SU-DHL-6 (cell line): ENCODE results near the gene STAT1.
A peak's percentile ranks its signal among the peaks of the same experiment; 100 is the strongest.

ENCODE experiments used
- H2AFZ ChIP-seq: fragments of 200-600 bp; sonication (generic); 2 replicates; pipeline ENCODE4 v1.6.1; 2014; ENCODE audit warnings: low read depth, mild to moderate bottlenecking, moderate library complexity, mixed read lengths, antibody characterized with exemption, low read length; ENCODE audit not compliant: severe bottlenecking
- H3F3A ChIP-seq: fragments of 200-600 bp; shearing (Covaris generic); 2 replicates; pipeline ENCODE4 v1.6.0; 2016; ENCODE audit warnings: antibody characterized with exemption, mild to moderate bottlenecking; ENCODE audit not compliant: insufficient read depth
- H3K27ac ChIP-seq: fragments of 200-600 bp; sonication (generic); 2 replicates; pipeline ENCODE4 v1.5.1; 2016; ENCODE audit warnings: low read depth, mild to moderate bottlenecking, low read length, moderate library complexity, mixed read lengths
- H3K27me3 ChIP-seq: fragments of 200-600 bp; sonication (generic), shearing (Covaris generic); 2 replicates; pipeline ENCODE4 v1.6.0; 2014; ENCODE audit warnings: mild to moderate bottlenecking, low read length
- H3K36me3 ChIP-seq: fragments of 200-600 bp; sonication (generic); 2 replicates; pipeline ENCODE4 v1.6.1; 2014; ENCODE audit warnings: mild to moderate bottlenecking, low read length, mixed read lengths
- H3K4me2 ChIP-seq: fragments of 300-600, 200-600 bp; shearing (Covaris generic), sonication (generic); 2 replicates; pipeline ENCODE4 v1.6.0; 2014; ENCODE audit warnings: low read length, low read depth, mild to moderate bottlenecking; ENCODE audit not compliant: poor library complexity, severe bottlenecking
- H3K4me3 ChIP-seq: fragments of 200-600 bp; sonication (generic); 2 replicates; pipeline ENCODE4 v1.5.1; 2014; ENCODE audit warnings: antibody characterized with exemption, low read length, mild to moderate bottlenecking, mixed read lengths; ENCODE audit not compliant: insufficient read depth, poor library complexity, severe bottlenecking
- H3K79me2 ChIP-seq: fragments of 200-600 bp; sonication (generic); 2 replicates; pipeline ENCODE4 v1.6.1; 2014; ENCODE audit warnings: mild to moderate bottlenecking, low read length, moderate library complexity; ENCODE audit not compliant: insufficient read depth
- H3K9ac ChIP-seq: fragments of 200-600 bp; sonication (generic); 2 replicates; pipeline ENCODE4 v1.7.0; 2014; ENCODE audit warnings: mild to moderate bottlenecking, low read length
- H3K9me2 ChIP-seq: fragments of 200-600 bp; sonication (generic); replicated peaks from 2 replicates; pipeline ENCODE4 v1.6.1; 2014; ENCODE audit warnings: low read length; ENCODE audit not compliant: insufficient read depth
- H3K9me3 ChIP-seq: fragments of 200-600 bp; sonication (generic); 2 replicates; pipeline ENCODE4 v1.6.1; 2014; ENCODE audit warnings: low read length, mixed read lengths; ENCODE audit not compliant: insufficient read depth
- H4K20me1 ChIP-seq: fragments of 200-600 bp; sonication (generic); 2 replicates; pipeline ENCODE4 v1.6.1; 2014; ENCODE audit warnings: low read depth, mild to moderate bottlenecking, antibody characterized with exemption, low read length, moderate library complexity, mixed read lengths
- CTCF ChIP-seq: fragments of 200-600 bp; sonication (generic); IDR thresholded peaks from one replicate; pipeline ENCODE4 v1.5.1; 2017; ENCODE audit warnings: antibody characterized with exemption, mild to moderate bottlenecking, low read length, moderate library complexity; ENCODE audit not compliant: insufficient read depth, poor library complexity, severe bottlenecking
- EZH2phosphoT487 ChIP-seq: fragments of 200-600 bp; sonication (generic), shearing (Covaris generic); conservative IDR thresholded peaks from 2 replicates; pipeline ENCODE4 v1.6.1; 2018; ENCODE audit warnings: mild to moderate bottlenecking, antibody characterized with exemption, low read length, moderate library complexity, mixed read lengths

STAT1 gene

GRCh38 chr2:191012845-191013681 lies 908 bp downstream of the STAT1 start:
- H3K27ac ChIP-seq: no peak overlapping the region
- H2AFZ ChIP-seq: peak overlapping the region; percentile 88

GRCh38 chr2:191012346-191012745 lies 1.6 kb downstream of the STAT1 start:
- H3K27ac ChIP-seq: no peak overlapping the region
- H3K9ac ChIP-seq: no peak overlapping the region
- H3K36me3 ChIP-seq: peaks cover 11% of the 10 kb centered on the region; the same call in 1 of the 2 replicates
- H3K9me2 ChIP-seq: no peaks in the 10 kb centered on the region
- H2AFZ ChIP-seq: no peak overlapping the region
- H3K79me2 ChIP-seq: peaks cover 12% of the 10 kb centered on the region; the same call in 1 of the 2 replicates
- H3K27me3 ChIP-seq: no peaks in the 10 kb centered on the region
- H3K9me3 ChIP-seq: no peaks in the 10 kb centered on the region
- peak overlapping the region; percentile 95 for H3K4me2 ChIP-seq
- no peak overlapping the region for H3K4me3 ChIP-seq
- H4K20me1 ChIP-seq: no peaks in the 10 kb centered on the region
- no peak for TF ChIP-seq CTCF
- TF ChIP-seq EZH2phosphoT487: no peak
- no peaks in the 10 kb centered on the region for H3F3A ChIP-seq

More at GRCh38 chr2:191012845-191013681, 908 bp downstream of the STAT1 start:
- TF ChIP-seq CTCF (no peak), EZH2phosphoT487 (no peak)
- Histone ChIP-seq H3K36me3 (peaks cover 9% of the 10 kb centered on the region; the same call in 1 of the 2 replicates), H4K20me1 (no peaks in the 10 kb centered on the region), H3K9ac (peak overlapping the region; percentile 83), H3K79me2 (peaks cover 12% of the 10 kb centered on the region; the same call in 1 of the 2 replicates), H3K9me3 (no peaks in the 10 kb centered on the region), H3F3A (no peaks in the 10 kb centered on the region), H3K27me3 (no peaks in the 10 kb centered on the region), H3K4me2 (peak overlapping the region; percentile 95), H3K4me3 (peak overlapping the region; percentile 80), H3K9me2 (no peaks in the 10 kb centered on the region)

GRCh38 chr2:191010887-191011885 lies 2.8 kb downstream of the STAT1 start:
- Histone ChIP-seq H3K4me3 (no peak overlapping the region), H3K9me2 (no peaks in the 10 kb centered on the region), H4K20me1 (no peaks in the 10 kb centered on the region), H3F3A (no peaks in the 10 kb centered on the region), H3K36me3 (peaks cover 15% of the 10 kb centered on the region; the same call in 1 of the 2 replicates), H3K27ac (no peak overlapping the region), H2AFZ (no peak overlapping the region), H3K27me3 (no peaks in the 10 kb centered on the region), H3K79me2 (peaks cover 12% of the 10 kb centered on the region; the same call in 1 of the 2 replicates), H3K4me2 (no peak overlapping the region), H3K9me3 (no peaks in the 10 kb centered on the region), H3K9ac (no peak overlapping the region)
- no peak for TF ChIP-seq CTCF
- no peak for TF ChIP-seq EZH2phosphoT487
